WTC11 (cell line): ENCODE results near the gene VWDE.

Source experiments
- TF ChIP-seq, protein P1 (sequence below): fragments of 250-450 bp; sonication (Bioruptor Pico); IDR thresholded peaks from 2 replicates; pipeline ENCODE4 v2.1.2; 2022; ENCODE audit warnings: mild to moderate bottlenecking, moderate library complexity
- TF ChIP-seq, protein P2 (sequence below): sonication (generic); formaldehyde crosslinking; IDR thresholded peaks from 2 replicates; pipeline ENCODE4 v1.8.1; 2023; ENCODE audit warnings: mild to moderate bottlenecking, moderate library complexity, missing genetic modification reagents
- TF ChIP-seq, protein P3 (sequence below): sonication (generic); formaldehyde crosslinking; IDR thresholded peaks from 2 replicates; pipeline ENCODE4 v1.8.1; 2022; ENCODE audit warnings: low read depth, mild to moderate bottlenecking, moderate library complexity, missing genetic modification reagents, borderline replicate concordance
- TF ChIP-seq, protein P4 (sequence below): sonication (generic); formaldehyde crosslinking; IDR thresholded peaks from 2 replicates; pipeline ENCODE4 v1.8.0; 2022; ENCODE audit warnings: mild to moderate bottlenecking, missing genetic modification reagents

DNA sequence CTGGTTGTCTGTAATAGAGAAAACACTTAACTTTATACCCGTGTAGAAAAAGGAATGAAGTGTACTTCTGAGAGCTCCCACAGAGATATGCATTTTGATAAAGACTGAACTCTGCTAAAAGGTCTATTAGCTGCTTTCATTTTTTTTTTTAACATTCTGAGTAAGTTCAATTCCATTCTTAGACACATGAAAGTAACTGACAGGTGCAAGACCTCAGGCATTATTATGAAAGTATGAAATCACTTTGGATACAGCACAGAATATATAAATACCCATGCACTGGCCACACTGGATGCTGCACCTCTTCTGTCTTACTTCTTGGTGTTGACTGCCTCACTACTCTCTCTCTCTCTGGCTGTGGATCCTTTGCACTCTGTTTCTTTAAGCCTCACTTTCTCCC, 46.2 kb downstream of the VWDE start:
- TF ChIP-seq, protein P1, sequence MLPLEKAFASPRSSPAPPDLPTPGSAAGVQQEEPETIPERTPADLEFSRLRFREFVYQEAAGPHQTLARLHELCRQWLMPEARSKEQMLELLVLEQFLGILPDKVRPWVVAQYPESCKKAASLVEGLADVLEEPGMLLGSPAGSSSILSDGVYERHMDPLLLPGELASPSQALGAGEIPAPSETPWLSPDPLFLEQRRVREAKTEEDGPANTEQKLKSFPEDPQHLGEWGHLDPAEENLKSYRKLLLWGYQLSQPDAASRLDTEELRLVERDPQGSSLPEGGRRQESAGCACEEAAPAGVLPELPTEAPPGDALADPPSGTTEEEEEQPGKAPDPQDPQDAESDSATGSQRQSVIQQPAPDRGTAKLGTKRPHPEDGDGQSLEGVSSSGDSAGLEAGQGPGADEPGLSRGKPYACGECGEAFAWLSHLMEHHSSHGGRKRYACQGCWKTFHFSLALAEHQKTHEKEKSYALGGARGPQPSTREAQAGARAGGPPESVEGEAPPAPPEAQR: no peak
- TF ChIP-seq, protein P2, sequence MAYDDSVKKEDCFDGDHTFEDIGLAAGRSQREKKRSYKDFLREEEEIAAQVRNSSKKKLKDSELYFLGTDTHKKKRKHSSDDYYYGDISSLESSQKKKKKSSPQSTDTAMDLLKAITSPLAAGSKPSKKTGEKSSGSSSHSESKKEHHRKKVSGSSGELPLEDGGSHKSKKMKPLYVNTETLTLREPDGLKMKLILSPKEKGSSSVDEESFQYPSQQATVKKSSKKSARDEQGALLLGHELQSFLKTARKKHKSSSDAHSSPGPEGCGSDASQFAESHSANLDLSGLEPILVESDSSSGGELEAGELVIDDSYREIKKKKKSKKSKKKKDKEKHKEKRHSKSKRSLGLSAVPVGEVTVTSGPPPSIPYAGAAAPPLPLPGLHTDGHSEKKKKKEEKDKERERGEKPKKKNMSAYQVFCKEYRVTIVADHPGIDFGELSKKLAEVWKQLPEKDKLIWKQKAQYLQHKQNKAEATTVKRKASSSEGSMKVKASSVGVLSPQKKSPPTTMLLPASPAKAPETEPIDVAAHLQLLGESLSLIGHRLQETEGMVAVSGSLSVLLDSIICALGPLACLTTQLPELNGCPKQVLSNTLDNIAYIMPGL (CRISPR knock-in tag): no peak
- TF ChIP-seq, protein P3, sequence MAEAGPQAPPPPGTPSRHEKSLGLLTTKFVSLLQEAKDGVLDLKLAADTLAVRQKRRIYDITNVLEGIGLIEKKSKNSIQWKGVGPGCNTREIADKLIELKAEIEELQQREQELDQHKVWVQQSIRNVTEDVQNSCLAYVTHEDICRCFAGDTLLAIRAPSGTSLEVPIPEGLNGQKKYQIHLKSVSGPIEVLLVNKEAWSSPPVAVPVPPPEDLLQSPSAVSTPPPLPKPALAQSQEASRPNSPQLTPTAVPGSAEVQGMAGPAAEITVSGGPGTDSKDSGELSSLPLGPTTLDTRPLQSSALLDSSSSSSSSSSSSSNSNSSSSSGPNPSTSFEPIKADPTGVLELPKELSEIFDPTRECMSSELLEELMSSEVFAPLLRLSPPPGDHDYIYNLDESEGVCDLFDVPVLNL (CRISPR knock-in tag): no peak
- TF ChIP-seq, protein P4, sequence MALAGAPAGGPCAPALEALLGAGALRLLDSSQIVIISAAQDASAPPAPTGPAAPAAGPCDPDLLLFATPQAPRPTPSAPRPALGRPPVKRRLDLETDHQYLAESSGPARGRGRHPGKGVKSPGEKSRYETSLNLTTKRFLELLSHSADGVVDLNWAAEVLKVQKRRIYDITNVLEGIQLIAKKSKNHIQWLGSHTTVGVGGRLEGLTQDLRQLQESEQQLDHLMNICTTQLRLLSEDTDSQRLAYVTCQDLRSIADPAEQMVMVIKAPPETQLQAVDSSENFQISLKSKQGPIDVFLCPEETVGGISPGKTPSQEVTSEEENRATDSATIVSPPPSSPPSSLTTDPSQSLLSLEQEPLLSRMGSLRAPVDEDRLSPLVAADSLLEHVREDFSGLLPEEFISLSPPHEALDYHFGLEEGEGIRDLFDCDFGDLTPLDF (CRISPR knock-in tag): no peak
